Hepatic stellate cell (primary cell): ENCODE data around the gene DACH2.
"Not testable (repeated sequence)": the region's sequence is repeated elsewhere in the genome, so short reads cannot be mapped to it uniquely, and the experiment has no call there.

Source experiments
- DNase-seq: peaks from one replicate; pipeline ENCODE4 v3.0.0; 2011; ENCODE audit warnings: low spot score

Gene DACH2

GRCh38 chrX:86148024-86148511, at the start of gene DACH2:
Gene DACH2 (plus strand): TSS chrX:86148451.
- DNase-seq: peak; percentile 84

- no peak for DNase-seq
Observed at GRCh38 chrX:86102341-86102740, 45.9 kb upstream of the DACH2 start.

GRCh38 chrX:86103061-86103460, 45.2 kb upstream of the DACH2 start:
- no peak for DNase-seq

- no peak for DNase-seq
Observed at GRCh38 chrX:86104526-86104925, 43.7 kb upstream of the DACH2 start.

- no peak for DNase-seq
Observed at GRCh38 chrX:86121916-86122315, 26.3 kb upstream of the DACH2 start.

GRCh38 chrX:86133761-86134160, 14.5 kb upstream of the DACH2 start:
- DNase-seq: no peak

- DNase-seq: no peak
Observed at GRCh38 chrX:86137071-86137470, 11.2 kb upstream of the DACH2 start.

- no peak for DNase-seq
Observed at GRCh38 chrX:86141786-86142185, 6.5 kb upstream of the DACH2 start.

GRCh38 chrX:86146102-86146501, 2.1 kb upstream of the DACH2 start:
- DNase-seq: no peak

GRCh38 chrX:86148594-86148993, 343 bp downstream of the DACH2 start:
- DNase-seq: no peak

- no peak for DNase-seq
Observed at GRCh38 chrX:86149119-86149518, 868 bp downstream of the DACH2 start.

GRCh38 chrX:86154553-86154952, 6.3 kb downstream of the DACH2 start:
- DNase-seq: no peak

- DNase-seq: peak; percentile 5
Observed at GRCh38 chrX:86171366-86171765, 23.1 kb downstream of the DACH2 start.

- DNase-seq: no peak
Observed at GRCh38 chrX:86178906-86179305, 30.7 kb downstream of the DACH2 start.

- DNase-seq: not testable (repeated sequence)
Observed at GRCh38 chrX:86181325-86181724, 33.1 kb downstream of the DACH2 start.

GRCh38 chrX:86192827-86193226, 44.6 kb downstream of the DACH2 start:
- DNase-seq: no peak

- no peak for DNase-seq
Observed at GRCh38 chrX:86194758-86195157, 46.5 kb downstream of the DACH2 start.

GRCh38 chrX:86195343-86195742, 47.1 kb downstream of the DACH2 start:
- DNase-seq: no peak

GRCh38 chrX:86197815-86198214, 49.6 kb downstream of the DACH2 start:
- no peak for DNase-seq

- no peak for DNase-seq
Observed at GRCh38 chrX:86210772-86211171, 62.5 kb downstream of the DACH2 start.

- no peak for DNase-seq
Observed at GRCh38 chrX:86215260-86215659, 67.0 kb downstream of the DACH2 start.

- peak; percentile 1 for DNase-seq
Observed at GRCh38 chrX:86237482-86237881, 89.2 kb downstream of the DACH2 start.

- no peak for DNase-seq
Observed at GRCh38 chrX:86241547-86241946, 93.3 kb downstream of the DACH2 start.

GRCh38 chrX:86263526-86263925, 115.3 kb downstream of the DACH2 start:
- no peak for DNase-seq

GRCh38 chrX:86295293-86295692, 147.0 kb downstream of the DACH2 start:
- DNase-seq: no peak
